ENCODE results near the gene UQCC2.

GRCh38 chr6:33683576-33684427, 27.7 kb downstream of the UQCC2 start:
- no peak for TF ChIP-seq CTCF (IDR thresholded peaks at IDR 0.05)
- TF ChIP-seq ZFX (IDR thresholded peaks at IDR 0.05; ENCODE audit: borderline replicate concordance): no peak

All from 22Rv1 (cell line).